HG03457 (cell line): ENCODE results near the gene COQ8A.

ENCODE experiments used
- ATAC-seq: cut with Tn5 transposase; IDR thresholded peaks from one replicate; pipeline ENCODE4 v1.9.1; 2021; ENCODE audit warnings: moderate number of reproducible peaks; ENCODE audit not compliant: unreplicated experiment

Gene COQ8A

GRCh38 chr1:226940029-226940805, at the start of gene COQ8A:
Gene COQ8A (plus strand): TSS chr1:226940294. CDS start chr1:226961386, 21,092 bp downstream.
- ATAC-seq, result peak; percentile 95

- no peak for ATAC-seq
Measured at GRCh38 chr1:226890331-226891108, 49.6 kb upstream of the COQ8A start.

- no peak for ATAC-seq
Measured at GRCh38 chr1:226891346-226891745, 48.7 kb upstream of the COQ8A start.

GRCh38 chr1:226891846-226892523, 48.1 kb upstream of the COQ8A start:
- no peak for ATAC-seq

GRCh38 chr1:226892524-226892875, 47.6 kb upstream of the COQ8A start:
- no peak for ATAC-seq

GRCh38 chr1:226893936-226894335, 46.2 kb upstream of the COQ8A start:
- ATAC-seq, result no peak

- ATAC-seq, result no peak
Measured at GRCh38 chr1:226894826-226895225, 45.3 kb upstream of the COQ8A start.

- ATAC-seq, result no peak
Measured at GRCh38 chr1:226895644-226896043, 44.5 kb upstream of the COQ8A start.

- no peak for ATAC-seq
Measured at GRCh38 chr1:226898246-226898645, 41.8 kb upstream of the COQ8A start.

- no peak for ATAC-seq
Measured at GRCh38 chr1:226901421-226901820, 38.7 kb upstream of the COQ8A start.

- ATAC-seq, result no peak
Measured at GRCh38 chr1:226902601-226903000, 37.5 kb upstream of the COQ8A start.

GRCh38 chr1:226903819-226904716, 36.0 kb upstream of the COQ8A start:
- ATAC-seq, result no peak

- no peak for ATAC-seq
Measured at GRCh38 chr1:226904772-226905171, 35.3 kb upstream of the COQ8A start.

GRCh38 chr1:226908419-226908818, 31.7 kb upstream of the COQ8A start:
- ATAC-seq, result no peak

- no peak for ATAC-seq
Measured at GRCh38 chr1:226908913-226909312, 31.2 kb upstream of the COQ8A start.

- no peak for ATAC-seq
Measured at GRCh38 chr1:226912587-226913176, 27.4 kb upstream of the COQ8A start.

GRCh38 chr1:226915672-226915995, 24.5 kb upstream of the COQ8A start:
- ATAC-seq, result no peak

- no peak for ATAC-seq
Measured at GRCh38 chr1:226916497-226916896, 23.6 kb upstream of the COQ8A start.

- ATAC-seq, result no peak
Measured at GRCh38 chr1:226919587-226919986, 20.5 kb upstream of the COQ8A start.

- ATAC-seq, result no peak
Measured at GRCh38 chr1:226919995-226920394, 20.1 kb upstream of the COQ8A start.
